Endothelial cell of umbilical vein (primary cell): ENCODE results near the gene PID1. TPM values are rescaled to one million over a fixed set of nuclear protein-coding genes. Genes with fewer than 3 reads are reported as not detected.

ENCODE experiments used
- BruUV-seq: library from RNA; stranded (reverse); fragments of 400-500 nt; replicated peaks from 2 replicates; lab custom pipeline; 2021; lab: Mats Ljungman, UMichigan
- CTCF ChIA-PET: fragments of 300-600, 350-600 bp; sonication (Branson Sonifier 250); formaldehyde crosslinking; loops from one replicate; lab custom pipeline; 2021; ENCODE audit warnings: antibody characterized with exemption, inconsistent platforms; lab: Charles Lee
- POLR2A ChIA-PET: fragments of 300-600, 350-600 bp; sonication (Branson Sonifier 250); formaldehyde crosslinking; loops from one replicate; lab custom pipeline; 2021; ENCODE audit warnings: antibody characterized with exemption, inconsistent platforms; lab: Charles Lee
- DNase-seq: peaks from one replicate; pipeline ENCODE4 v3.0.0-alpha.2; 2011; ENCODE audit warnings: low read depth, low spot score
- FAIRE-seq: peaks from 2 replicates; lab custom pipeline; 2011; peaks lifted over from hg19 to GRCh38; lab: Jason Lieb, UNC
- H2AFZ ChIP-seq: 2 replicates; pipeline ENCODE4 v1.6.0; 2012; ENCODE audit warnings: low read depth, low read length, control low read depth, inconsistent platforms
- H3K27ac ChIP-seq: 2 replicates; pipeline ENCODE4 v1.5.1; 2011; ENCODE audit warnings: low read depth, mild to moderate bottlenecking, control low read depth, low read length, moderate library complexity; ENCODE audit not compliant: insufficient read depth
- H3K27me3 ChIP-seq, 2 experiments: 2 replicates each; pipeline versions ENCODE4 v1.6.0 to v1.6.1; 2011; ENCODE audit warnings: low read length in 2 of 2, mixed read lengths in 1 of 2; ENCODE audit not compliant: control insufficient read depth in 2 of 2, insufficient read depth in 2 of 2
- H3K36me3 ChIP-seq, 2 experiments: 2 replicates in 1 of 2; 3 replicates in 1 of 2; pipeline ENCODE4 v1.5.1; 2011; ENCODE audit warnings: low read length in 2 of 2, mild to moderate bottlenecking in 1 of 2, moderate library complexity in 1 of 2; ENCODE audit not compliant: control insufficient read depth in 2 of 2, insufficient read depth in 2 of 2; ENCODE audit errors: extremely low read depth in 1 of 2
- H3K4me1 ChIP-seq: 3 replicates; pipeline ENCODE4 v1.5.1; 2011; ENCODE audit warnings: mild to moderate bottlenecking, low read length; ENCODE audit not compliant: control insufficient read depth, insufficient read depth; ENCODE audit errors: extremely low read depth
- H3K4me2 ChIP-seq: 2 replicates; pipeline ENCODE4 v1.6.1; 2011; ENCODE audit warnings: low read length, control low read depth, mixed read lengths; ENCODE audit not compliant: insufficient read depth
- H3K4me3 ChIP-seq, 3 experiments: fragments of 200-600 bp in 1 of 3; sonication (generic), shearing (Covaris generic) in 1 of 3; replicated peaks in 1 of 3; 2 replicates each; pipeline ENCODE4 v1.5.1; 2011 to 2016; ENCODE audit warnings: control low read depth in 3 of 3, low read length in 3 of 3, mild to moderate bottlenecking in 2 of 3, inconsistent platforms in 1 of 3, low read depth in 1 of 3, moderate library complexity in 1 of 3; ENCODE audit not compliant: insufficient read depth in 1 of 3
- H3K79me2 ChIP-seq: 2 replicates; pipeline ENCODE4 v1.6.0; 2012; ENCODE audit warnings: low read length, inconsistent platforms; ENCODE audit not compliant: control insufficient read depth, insufficient read depth
- H3K9ac ChIP-seq: replicated peaks from 2 replicates; pipeline ENCODE3; 2011; ENCODE audit warnings: low read length, control low read depth; ENCODE audit not compliant: insufficient read depth; ENCODE audit errors: extremely low read depth
- H3K9me1 ChIP-seq: replicated peaks from 3 replicates; pipeline ENCODE4 v1.6.0; 2011; ENCODE audit warnings: mild to moderate bottlenecking, low read length; ENCODE audit not compliant: control insufficient read depth, insufficient read depth; ENCODE audit errors: extremely low read depth
- H3K9me3 ChIP-seq: replicated peaks from 2 replicates; pipeline ENCODE4 v1.5.1; 2012; ENCODE audit warnings: low read length, inconsistent platforms; ENCODE audit not compliant: control insufficient read depth, insufficient read depth
- H4K20me1 ChIP-seq: replicated peaks from 2 replicates; pipeline ENCODE3; 2011; ENCODE audit warnings: mild to moderate bottlenecking, low read length; ENCODE audit not compliant: control insufficient read depth, insufficient read depth; ENCODE audit errors: extremely low read depth
- EZH2 ChIP-seq: IDR thresholded peaks from 2 replicates; pipeline ENCODE4 v1.6.1; 2012; ENCODE audit warnings: borderline replicate concordance, low read depth, mild to moderate bottlenecking, moderate library complexity, low read length, inconsistent platforms; ENCODE audit not compliant: severe bottlenecking
- FOS ChIP-seq: IDR thresholded peaks from 2 replicates; pipeline ENCODE4 v1.6.1; 2011; ENCODE audit warnings: mild to moderate bottlenecking, low read length, moderate library complexity, borderline replicate concordance; ENCODE audit not compliant: insufficient read depth
- GATA2 ChIP-seq: IDR thresholded peaks from 2 replicates; pipeline ENCODE4 v1.7.0; 2011; ENCODE audit warnings: low read depth, mild to moderate bottlenecking, moderate library complexity, mixed read lengths, low read length; ENCODE audit not compliant: insufficient read length, insufficient read depth
- JUN ChIP-seq: IDR thresholded peaks from 2 replicates; pipeline ENCODE4 v1.6.1; 2011; ENCODE audit warnings: borderline replicate concordance, low read depth; ENCODE audit not compliant: insufficient read length, insufficient read depth
- MYC ChIP-seq: IDR thresholded peaks from one replicate; pipeline ENCODE4 v1.6.1; 2011; ENCODE audit warnings: mild to moderate bottlenecking, low read depth, low read length
- POLR2A ChIP-seq: IDR thresholded peaks from 2 replicates; pipeline ENCODE4 v1.6.1; 2012; ENCODE audit warnings: low read depth, mild to moderate bottlenecking, control low read depth, low read length
- POLR2AphosphoS5 ChIP-seq: IDR thresholded peaks from 2 replicates; pipeline ENCODE4 v1.6.1; 2012; ENCODE audit warnings: low read depth, mild to moderate bottlenecking, control low read depth, low read length, moderate library complexity; ENCODE audit not compliant: insufficient read depth
- dilution Hi-C: fragments of 300-500 bp; cut with MboI; formaldehyde crosslinking; loops from one replicate; pipeline ENCODE4 v1.15.0; 2019; ENCODE audit warnings: low sequenced_read_pairs; ENCODE audit not compliant: extremely low pct_ligation_motif_present
- intact Hi-C: fragments of 100-400 bp; cut with micrococcal nuclease; formaldehyde crosslinking; loops from one replicate; pipeline ENCODE4 v1.10.0; 2022
- polyA plus RNA-seq, 4 experiments: library from polyadenylated mRNA; depleted of rRNA in 3 of 4; stranded (reverse) in 3 of 4; unstranded in 1 of 4; fragments of >200 nt; gene quantifications; 2 replicates each; pipeline versions ENCODE4 v1.2.1 to v1.2.3, GENCODE V29; 2011 to 2012; ENCODE audit warnings: missing spikeins in 1 of 4
- total RNA-seq: library from RNA; stranded (reverse); gene quantifications from 2 replicates; pipeline ENCODE4 v1.2.3, GENCODE V29; 2021
- TF ChIP-seq, protein P1 (sequence below), 2 donors: IDR thresholded peaks; 1 replicate in 1 of 2; 2 replicates in 1 of 2; pipeline ENCODE4 v1.5.1; 2011; ENCODE audit warnings: low read length in 2 of 2, mild to moderate bottlenecking in 2 of 2, moderate library complexity in 2 of 2, control low read depth in 1 of 2, inconsistent platforms in 1 of 2, low read depth in 1 of 2; ENCODE audit not compliant: insufficient read depth in 1 of 2; ENCODE audit errors: extremely low read depth in 1 of 2
- TF ChIP-seq, protein P2 (sequence below): IDR thresholded peaks from 2 replicates; pipeline ENCODE4 v1.6.1; 2011; ENCODE audit not compliant: insufficient read depth, insufficient read length

Gene PID1
- total and polyA plus RNA-seq, 2 donors (not counting 3 experiments of a cell fraction or from before 2014, with no cell fraction given), result not detected

DNA sequence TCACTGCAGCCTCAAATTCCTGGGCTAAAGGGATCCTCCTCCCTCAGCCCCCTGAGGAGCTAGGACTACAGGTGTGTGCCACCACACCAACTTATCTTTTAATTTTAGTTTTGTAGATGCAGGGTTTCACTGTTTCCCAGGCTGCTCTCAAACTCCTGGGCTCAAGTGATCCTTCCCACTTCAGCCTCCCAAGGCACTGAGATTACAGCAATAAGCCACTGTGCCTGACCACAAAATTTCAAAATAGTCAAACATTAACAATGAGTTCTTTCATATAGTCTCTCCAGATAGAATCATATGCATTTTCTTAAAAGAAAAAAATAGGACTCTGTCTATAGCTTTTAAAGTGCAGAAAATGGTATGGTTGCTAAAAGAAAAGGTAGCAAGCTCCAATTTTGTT lies 24.9 kb upstream of the PID1 start:
- FAIRE-seq (no peak), DNase-seq (no peak)
- H3K79me2 ChIP-seq, result no peaks in the 10 kb centered on the region
- no peaks in the 10 kb centered on the region for H3K27me3 ChIP-seq
- ChIA-PET POLR2A (no interaction called here), CTCF (no interaction called here)
- BruUV-seq, result no TSS peak
- H3K9me3 ChIP-seq, result peaks cover 2% of the 10 kb centered on the region
- dilution Hi-C loops (no loop called here), intact Hi-C loops (no loop called here)
- H3K4me1 ChIP-seq, result no peaks in the 10 kb centered on the region
- H2AFZ ChIP-seq, result no peak overlapping the region
- no peak overlapping the region for H3K4me2 ChIP-seq
- H3K27ac ChIP-seq, result no peak overlapping the region
- H3K36me3 ChIP-seq, result no peaks in the 10 kb centered on the region
- H4K20me1 ChIP-seq, result no peaks in the 10 kb centered on the region
- no peaks in the 10 kb centered on the region for H3K9me1 ChIP-seq
- H3K4me3 ChIP-seq, result no peak overlapping the region
- H3K9ac ChIP-seq, result no peak overlapping the region
- TF ChIP-seq MYC, result no peak
- no peak for TF ChIP-seq POLR2AphosphoS5
- no peak for TF ChIP-seq POLR2A
- no peak for TF ChIP-seq EZH2
- TF ChIP-seq, protein P1, sequence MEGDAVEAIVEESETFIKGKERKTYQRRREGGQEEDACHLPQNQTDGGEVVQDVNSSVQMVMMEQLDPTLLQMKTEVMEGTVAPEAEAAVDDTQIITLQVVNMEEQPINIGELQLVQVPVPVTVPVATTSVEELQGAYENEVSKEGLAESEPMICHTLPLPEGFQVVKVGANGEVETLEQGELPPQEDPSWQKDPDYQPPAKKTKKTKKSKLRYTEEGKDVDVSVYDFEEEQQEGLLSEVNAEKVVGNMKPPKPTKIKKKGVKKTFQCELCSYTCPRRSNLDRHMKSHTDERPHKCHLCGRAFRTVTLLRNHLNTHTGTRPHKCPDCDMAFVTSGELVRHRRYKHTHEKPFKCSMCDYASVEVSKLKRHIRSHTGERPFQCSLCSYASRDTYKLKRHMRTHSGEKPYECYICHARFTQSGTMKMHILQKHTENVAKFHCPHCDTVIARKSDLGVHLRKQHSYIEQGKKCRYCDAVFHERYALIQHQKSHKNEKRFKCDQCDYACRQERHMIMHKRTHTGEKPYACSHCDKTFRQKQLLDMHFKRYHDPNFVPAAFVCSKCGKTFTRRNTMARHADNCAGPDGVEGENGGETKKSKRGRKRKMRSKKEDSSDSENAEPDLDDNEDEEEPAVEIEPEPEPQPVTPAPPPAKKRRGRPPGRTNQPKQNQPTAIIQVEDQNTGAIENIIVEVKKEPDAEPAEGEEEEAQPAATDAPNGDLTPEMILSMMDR (IDR thresholded peaks at IDR 0.05; ENCODE audit: extremely low read depth in 1 of 2, insufficient read depth in 1 of 2, low read depth in 1 of 2, low read length in 2 of 2), result no peak
- no peak for TF ChIP-seq JUN
- TF ChIP-seq, protein P2, sequence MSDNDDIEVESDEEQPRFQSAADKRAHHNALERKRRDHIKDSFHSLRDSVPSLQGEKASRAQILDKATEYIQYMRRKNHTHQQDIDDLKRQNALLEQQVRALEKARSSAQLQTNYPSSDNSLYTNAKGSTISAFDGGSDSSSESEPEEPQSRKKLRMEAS, result no peak
- TF ChIP-seq FOS, result no peak
- TF ChIP-seq GATA2, result no peak
